GM20000 (cell line): ENCODE measurements around the gene LENEP.

ENCODE experiments used
- DNase-seq: peaks from one replicate; pipeline ENCODE4 v3.0.0; 2012; ENCODE audit warnings: low spot score
- TF ChIP-seq, protein P1 (sequence below): IDR thresholded peaks from 2 replicates; pipeline ENCODE4 v1.5.1; 2012; ENCODE audit warnings: mild to moderate bottlenecking, control low read depth; ENCODE audit errors: extremely low read depth, missing control alignments

The LENEP gene

DNA sequence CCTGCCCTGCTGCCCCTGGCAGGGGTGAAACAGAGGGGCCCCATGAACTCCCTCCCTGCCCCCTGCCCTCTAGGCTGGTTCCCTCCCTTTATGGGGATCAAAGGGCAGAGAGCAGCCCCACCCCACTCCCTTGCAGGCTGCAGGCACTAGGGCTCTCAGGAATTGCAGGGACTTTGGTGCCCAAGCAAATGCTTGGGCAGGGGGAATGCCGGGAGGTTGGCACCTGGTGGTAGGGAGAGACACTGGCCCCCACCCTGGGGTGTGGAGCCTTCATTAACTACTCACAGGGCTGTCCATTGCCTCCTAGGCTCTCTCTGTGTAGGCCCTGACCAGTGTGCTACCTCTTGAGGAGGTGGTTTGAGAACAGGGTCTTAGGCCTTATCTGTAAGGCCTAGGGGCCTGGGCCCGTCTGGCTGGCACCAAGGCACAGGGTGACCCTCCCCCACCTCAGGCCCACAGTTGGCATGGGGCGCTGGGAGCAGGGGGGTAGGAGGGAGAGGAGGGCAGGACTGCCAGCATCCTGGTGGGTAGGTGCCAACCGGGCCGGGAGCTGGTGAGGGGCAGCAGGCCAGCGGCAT lies 14.0 kb downstream of the LENEP start:
- no peak for DNase-seq

DNA sequence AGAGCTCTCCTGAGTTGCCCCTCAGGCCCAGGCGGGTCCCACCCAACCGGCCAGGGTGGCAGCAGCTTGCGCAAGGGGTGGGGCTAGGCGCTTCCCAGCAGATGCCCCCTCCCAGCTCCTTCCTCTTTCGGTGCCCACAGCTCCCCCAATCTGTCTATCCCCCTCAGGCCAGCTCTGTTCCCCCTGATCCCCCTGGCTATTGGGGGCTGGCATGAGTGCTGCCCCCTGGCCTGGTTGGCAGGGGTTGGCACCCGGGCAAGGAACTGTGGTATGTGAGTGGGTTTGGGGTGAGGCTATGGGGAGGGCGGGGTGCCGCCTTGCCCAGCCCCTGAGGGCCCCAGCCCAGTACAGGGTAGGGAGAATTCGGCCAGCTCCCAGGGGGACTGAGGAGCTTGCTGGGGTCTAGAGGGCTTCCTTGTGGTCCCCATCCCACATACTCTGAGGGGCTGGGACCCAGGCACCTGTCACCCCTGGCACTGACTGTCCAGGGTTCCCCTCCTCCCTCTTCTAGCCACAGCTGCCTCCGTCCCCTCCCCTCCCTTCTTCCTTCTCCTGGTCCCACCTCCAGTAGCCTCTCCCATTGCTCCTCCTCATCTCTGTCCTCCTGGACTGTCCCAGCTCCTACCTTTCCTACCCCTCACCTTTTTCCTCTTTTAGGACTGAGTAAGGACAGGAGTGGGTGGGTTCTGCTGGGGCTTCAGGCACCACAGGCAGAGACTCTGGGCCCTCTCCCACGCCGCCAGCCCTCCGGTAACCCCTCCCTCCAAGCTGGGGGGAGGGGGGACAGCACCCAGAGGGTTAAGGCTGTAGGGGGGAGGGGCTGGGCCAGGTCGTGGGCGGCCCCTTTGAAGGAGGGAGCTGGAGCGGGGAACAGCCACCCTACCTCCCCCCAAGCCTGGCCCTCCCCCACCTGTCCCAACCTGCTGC lies 14.9 kb downstream of the LENEP start:
- DNase-seq = no peak

More for the DNA sequence above, 14.0 kb downstream of the LENEP start:
- TF ChIP-seq, protein P1, sequence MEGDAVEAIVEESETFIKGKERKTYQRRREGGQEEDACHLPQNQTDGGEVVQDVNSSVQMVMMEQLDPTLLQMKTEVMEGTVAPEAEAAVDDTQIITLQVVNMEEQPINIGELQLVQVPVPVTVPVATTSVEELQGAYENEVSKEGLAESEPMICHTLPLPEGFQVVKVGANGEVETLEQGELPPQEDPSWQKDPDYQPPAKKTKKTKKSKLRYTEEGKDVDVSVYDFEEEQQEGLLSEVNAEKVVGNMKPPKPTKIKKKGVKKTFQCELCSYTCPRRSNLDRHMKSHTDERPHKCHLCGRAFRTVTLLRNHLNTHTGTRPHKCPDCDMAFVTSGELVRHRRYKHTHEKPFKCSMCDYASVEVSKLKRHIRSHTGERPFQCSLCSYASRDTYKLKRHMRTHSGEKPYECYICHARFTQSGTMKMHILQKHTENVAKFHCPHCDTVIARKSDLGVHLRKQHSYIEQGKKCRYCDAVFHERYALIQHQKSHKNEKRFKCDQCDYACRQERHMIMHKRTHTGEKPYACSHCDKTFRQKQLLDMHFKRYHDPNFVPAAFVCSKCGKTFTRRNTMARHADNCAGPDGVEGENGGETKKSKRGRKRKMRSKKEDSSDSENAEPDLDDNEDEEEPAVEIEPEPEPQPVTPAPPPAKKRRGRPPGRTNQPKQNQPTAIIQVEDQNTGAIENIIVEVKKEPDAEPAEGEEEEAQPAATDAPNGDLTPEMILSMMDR = no peak

DNA sequence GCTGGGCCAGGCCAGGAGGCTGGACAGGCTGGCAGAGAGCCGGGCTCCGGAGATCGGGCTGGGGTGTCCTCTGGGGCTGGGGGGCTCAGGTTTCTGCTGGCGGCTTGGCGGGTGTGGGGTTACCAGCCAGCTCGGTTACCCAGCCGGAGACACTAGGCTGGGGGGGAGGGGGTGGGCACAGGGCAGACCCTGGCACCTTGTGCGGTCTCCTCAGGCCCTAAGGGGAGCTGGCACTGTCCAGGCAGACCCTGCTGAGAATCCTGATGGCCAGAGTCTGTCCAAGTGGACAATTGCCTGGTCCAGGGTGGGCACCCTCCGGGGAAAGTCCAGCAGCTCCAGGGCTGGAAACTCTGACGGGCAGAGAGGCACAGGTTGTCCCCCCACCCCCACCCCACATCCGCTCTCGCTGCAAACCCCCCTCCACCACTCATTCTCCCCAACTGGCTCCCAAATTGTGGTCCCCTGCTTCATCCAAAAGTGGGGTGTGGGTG lies 15.9 kb downstream of the LENEP start:
- no peak for DNase-seq
- TF ChIP-seq, protein P1 = no peak

More for the DNA sequence above, 14.9 kb downstream of the LENEP start:
- TF ChIP-seq, protein P1 = no peak

DNA sequence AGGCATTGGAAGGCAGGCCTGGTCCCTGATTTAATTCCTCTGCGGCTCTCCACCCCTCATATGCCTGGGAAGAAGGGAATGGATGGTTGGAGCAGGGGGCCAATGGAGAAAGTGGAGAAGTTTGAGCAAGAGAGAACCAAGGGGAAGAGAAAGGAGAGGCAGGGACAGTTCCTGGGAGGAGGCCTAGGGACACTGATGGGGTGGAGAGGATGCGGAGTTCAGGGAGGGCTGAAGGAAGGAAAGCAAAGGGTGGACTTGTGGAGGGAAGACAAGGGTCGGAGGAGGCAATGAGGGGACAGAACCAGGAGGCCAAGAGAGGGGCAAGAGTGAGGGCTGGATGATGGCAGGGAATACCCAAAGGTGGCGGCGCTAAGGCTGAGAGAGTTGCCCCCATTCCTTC lies 16.4 kb downstream of the LENEP start:
- TF ChIP-seq, protein P1 = no peak
- no peak for DNase-seq

DNA sequence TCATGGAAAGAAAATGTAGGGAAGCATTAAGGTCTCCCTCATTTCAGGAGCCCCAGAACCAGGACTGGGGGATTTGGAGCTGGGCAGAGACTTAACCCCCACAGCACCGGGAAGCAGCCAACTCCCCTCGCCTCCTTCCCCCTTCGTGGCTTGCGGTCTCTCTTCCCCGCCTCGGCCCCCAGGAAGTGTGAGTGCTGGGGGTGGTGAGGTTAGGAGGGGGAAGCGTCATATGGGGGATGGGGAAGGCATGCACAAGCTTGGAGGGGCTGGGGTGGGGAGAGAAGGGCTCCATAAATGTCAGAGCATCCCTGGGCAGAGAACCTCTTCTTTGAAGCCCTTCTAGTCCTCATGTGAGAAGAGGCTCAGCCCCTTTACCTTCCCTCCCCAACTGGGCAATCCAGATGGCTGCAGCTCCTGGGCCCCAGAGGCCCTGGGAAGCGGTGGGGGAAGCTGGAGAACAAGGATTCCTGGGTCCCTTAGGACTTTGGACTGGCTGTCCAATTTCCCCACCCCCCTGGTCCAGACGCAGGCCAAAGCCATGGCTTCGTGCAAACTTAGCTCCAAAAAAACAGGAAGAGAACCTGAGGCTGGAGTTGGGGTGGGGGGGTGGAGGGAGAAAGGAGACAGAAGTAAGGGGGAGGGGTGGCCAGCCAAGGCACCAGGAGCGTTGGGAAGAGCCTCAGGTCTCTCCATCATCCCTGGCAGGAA lies 17.0 kb downstream of the LENEP start:
- TF ChIP-seq, protein P1 = no peak
- DNase-seq = no peak

DNA sequence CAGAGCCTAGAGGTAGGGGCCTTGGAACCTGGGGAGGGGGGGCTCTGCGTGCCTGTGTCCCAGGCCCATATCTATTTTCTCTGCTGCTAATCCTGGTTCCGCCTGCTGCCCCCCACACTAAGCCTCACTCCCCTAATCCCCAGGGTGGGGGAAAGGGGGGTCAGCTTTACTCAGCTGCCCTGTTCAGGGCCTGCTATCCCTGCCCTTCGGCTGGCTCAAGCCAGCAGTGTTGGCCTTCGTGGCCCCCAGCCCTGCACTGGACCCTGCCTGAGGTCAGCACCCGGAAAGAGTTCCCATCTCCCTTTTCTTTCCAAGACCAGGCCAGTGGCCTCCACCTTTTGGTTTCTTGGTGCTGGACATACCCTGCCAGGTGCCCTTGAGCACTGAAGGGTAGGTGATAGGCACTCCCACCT lies 17.6 kb downstream of the LENEP start:
- no peak for DNase-seq
- TF ChIP-seq, protein P1 = no peak
